Endothelial cell of umbilical vein (primary cell): Measurements from ENCODE around the gene CCDC88B. TPM values are rescaled to one million over a fixed set of nuclear protein-coding genes. Genes with fewer than 3 reads are reported as not detected.

Experiments
- BruUV-seq: library from RNA; stranded (reverse); fragments of 400-500 nt; replicated peaks from 2 replicates; lab custom pipeline; 2021; lab: Mats Ljungman, UMichigan
- CTCF ChIA-PET: fragments of 300-600, 350-600 bp; sonication (Branson Sonifier 250); formaldehyde crosslinking; loops from one replicate; lab custom pipeline; 2021; ENCODE audit warnings: antibody characterized with exemption, inconsistent platforms; lab: Charles Lee
- POLR2A ChIA-PET: fragments of 300-600, 350-600 bp; sonication (Branson Sonifier 250); formaldehyde crosslinking; loops from one replicate; lab custom pipeline; 2021; ENCODE audit warnings: antibody characterized with exemption, inconsistent platforms; lab: Charles Lee
- DNase-seq: peaks from one replicate; pipeline ENCODE4 v3.0.0-alpha.2; 2011; ENCODE audit warnings: low read depth, low spot score
- FAIRE-seq: peaks from 2 replicates; lab custom pipeline; 2011; peaks lifted over from hg19 to GRCh38; lab: Jason Lieb, UNC
- H2AFZ ChIP-seq: 2 replicates; pipeline ENCODE4 v1.6.0; 2012; ENCODE audit warnings: low read depth, low read length, control low read depth, inconsistent platforms
- H3K27ac ChIP-seq: 2 replicates; pipeline ENCODE4 v1.5.1; 2011; ENCODE audit warnings: low read depth, mild to moderate bottlenecking, control low read depth, low read length, moderate library complexity; ENCODE audit not compliant: insufficient read depth
- H3K27me3 ChIP-seq, 2 experiments: 2 replicates each; pipeline versions ENCODE4 v1.6.0 to v1.6.1; 2011; ENCODE audit warnings: low read length in 2 of 2, mixed read lengths in 1 of 2; ENCODE audit not compliant: control insufficient read depth in 2 of 2, insufficient read depth in 2 of 2
- H3K36me3 ChIP-seq, 2 experiments: 2 replicates in 1 of 2; 3 replicates in 1 of 2; pipeline ENCODE4 v1.5.1; 2011; ENCODE audit warnings: low read length in 2 of 2, mild to moderate bottlenecking in 1 of 2, moderate library complexity in 1 of 2; ENCODE audit not compliant: control insufficient read depth in 2 of 2, insufficient read depth in 2 of 2; ENCODE audit errors: extremely low read depth in 1 of 2
- H3K4me1 ChIP-seq: 3 replicates; pipeline ENCODE4 v1.5.1; 2011; ENCODE audit warnings: mild to moderate bottlenecking, low read length; ENCODE audit not compliant: control insufficient read depth, insufficient read depth; ENCODE audit errors: extremely low read depth
- H3K4me2 ChIP-seq: 2 replicates; pipeline ENCODE4 v1.6.1; 2011; ENCODE audit warnings: low read length, control low read depth, mixed read lengths; ENCODE audit not compliant: insufficient read depth
- H3K4me3 ChIP-seq, 3 experiments: fragments of 200-600 bp in 1 of 3; sonication (generic), shearing (Covaris generic) in 1 of 3; replicated peaks in 1 of 3; 2 replicates each; pipeline ENCODE4 v1.5.1; 2011 to 2016; ENCODE audit warnings: control low read depth in 3 of 3, low read length in 3 of 3, mild to moderate bottlenecking in 2 of 3, inconsistent platforms in 1 of 3, low read depth in 1 of 3, moderate library complexity in 1 of 3; ENCODE audit not compliant: insufficient read depth in 1 of 3
- H3K79me2 ChIP-seq: 2 replicates; pipeline ENCODE4 v1.6.0; 2012; ENCODE audit warnings: low read length, inconsistent platforms; ENCODE audit not compliant: control insufficient read depth, insufficient read depth
- H3K9ac ChIP-seq: replicated peaks from 2 replicates; pipeline ENCODE3; 2011; ENCODE audit warnings: low read length, control low read depth; ENCODE audit not compliant: insufficient read depth; ENCODE audit errors: extremely low read depth
- H3K9me1 ChIP-seq: replicated peaks from 3 replicates; pipeline ENCODE4 v1.6.0; 2011; ENCODE audit warnings: mild to moderate bottlenecking, low read length; ENCODE audit not compliant: control insufficient read depth, insufficient read depth; ENCODE audit errors: extremely low read depth
- H3K9me3 ChIP-seq: replicated peaks from 2 replicates; pipeline ENCODE4 v1.5.1; 2012; ENCODE audit warnings: low read length, inconsistent platforms; ENCODE audit not compliant: control insufficient read depth, insufficient read depth
- H4K20me1 ChIP-seq: replicated peaks from 2 replicates; pipeline ENCODE3; 2011; ENCODE audit warnings: mild to moderate bottlenecking, low read length; ENCODE audit not compliant: control insufficient read depth, insufficient read depth; ENCODE audit errors: extremely low read depth
- CTCF ChIP-seq, 2 donors: IDR thresholded peaks; 1 replicate in 1 of 2; 2 replicates in 1 of 2; pipeline ENCODE4 v1.5.1; 2011; ENCODE audit warnings: low read length in 2 of 2, mild to moderate bottlenecking in 2 of 2, moderate library complexity in 2 of 2, control low read depth in 1 of 2, inconsistent platforms in 1 of 2, low read depth in 1 of 2; ENCODE audit not compliant: insufficient read depth in 1 of 2; ENCODE audit errors: extremely low read depth in 1 of 2
- EZH2 ChIP-seq: IDR thresholded peaks from 2 replicates; pipeline ENCODE4 v1.6.1; 2012; ENCODE audit warnings: borderline replicate concordance, low read depth, mild to moderate bottlenecking, moderate library complexity, low read length, inconsistent platforms; ENCODE audit not compliant: severe bottlenecking
- FOS ChIP-seq: IDR thresholded peaks from 2 replicates; pipeline ENCODE4 v1.6.1; 2011; ENCODE audit warnings: mild to moderate bottlenecking, low read length, moderate library complexity, borderline replicate concordance; ENCODE audit not compliant: insufficient read depth
- JUN ChIP-seq: IDR thresholded peaks from 2 replicates; pipeline ENCODE4 v1.6.1; 2011; ENCODE audit warnings: borderline replicate concordance, low read depth; ENCODE audit not compliant: insufficient read length, insufficient read depth
- MAX ChIP-seq: IDR thresholded peaks from 2 replicates; pipeline ENCODE4 v1.6.1; 2011; ENCODE audit not compliant: insufficient read depth, insufficient read length
- MYC ChIP-seq: IDR thresholded peaks from one replicate; pipeline ENCODE4 v1.6.1; 2011; ENCODE audit warnings: mild to moderate bottlenecking, low read depth, low read length
- POLR2AphosphoS5 ChIP-seq: IDR thresholded peaks from 2 replicates; pipeline ENCODE4 v1.6.1; 2012; ENCODE audit warnings: low read depth, mild to moderate bottlenecking, control low read depth, low read length, moderate library complexity; ENCODE audit not compliant: insufficient read depth
- dilution Hi-C: fragments of 300-500 bp; cut with MboI; formaldehyde crosslinking; loops from one replicate; pipeline ENCODE4 v1.15.0; 2019; ENCODE audit warnings: low sequenced_read_pairs; ENCODE audit not compliant: extremely low pct_ligation_motif_present
- intact Hi-C: fragments of 100-400 bp; cut with micrococcal nuclease; formaldehyde crosslinking; loops from one replicate; pipeline ENCODE4 v1.10.0; 2022
- polyA plus RNA-seq, 4 experiments: library from polyadenylated mRNA; depleted of rRNA in 3 of 4; stranded (reverse) in 3 of 4; unstranded in 1 of 4; fragments of >200 nt; gene quantifications; 2 replicates each; pipeline versions ENCODE4 v1.2.1 to v1.2.3, GENCODE V29; 2011 to 2012; ENCODE audit warnings: missing spikeins in 1 of 4
- total RNA-seq: library from RNA; stranded (reverse); gene quantifications from 2 replicates; pipeline ENCODE4 v1.2.3, GENCODE V29; 2021

Gene CCDC88B
- total and polyA plus RNA-seq, 2 donors (not counting 3 experiments of a cell fraction or from before 2014, with no cell fraction given), result 1.8 to 2.7 TPM

GRCh38 chr11:64382047-64382446, 42.0 kb downstream of the CCDC88B start:
- Histone ChIP-seq H3K9me1 (no peaks in the 10 kb centered on the region), H3K9ac (no peak overlapping the region), H3K79me2 (no peaks in the 10 kb centered on the region), H2AFZ (no peak overlapping the region), H3K4me3 (no peak overlapping the region), H3K27me3 (peaks cover 2 to 6% of the 10 kb centered on the region in 2 experiments), H3K27ac (no peak overlapping the region), H4K20me1 (no peaks in the 10 kb centered on the region), H3K4me2 (no peak overlapping the region), H3K4me1 (no peaks in the 10 kb centered on the region), H3K9me3 (no peaks in the 10 kb centered on the region), H3K36me3 (no peaks in the 10 kb centered on the region)
- BruUV-seq, result no TSS peak
- dilution Hi-C loops (no loop called here), intact Hi-C loops (no loop called here)
- FAIRE-seq, result no peak
- no peak for DNase-seq
- ChIA-PET POLR2A (no interaction called here), CTCF (no interaction called here)
- TF ChIP-seq JUN, result no peak
- TF ChIP-seq MAX, result no peak
- TF ChIP-seq CTCF (IDR thresholded peaks at IDR 0.05; ENCODE audit: extremely low read depth in 1 of 2, insufficient read depth in 1 of 2, low read depth in 1 of 2, low read length in 2 of 2), result no peak
- no peak for TF ChIP-seq POLR2AphosphoS5
- TF ChIP-seq MYC, result no peak
- no peak for TF ChIP-seq EZH2
- TF ChIP-seq FOS, result no peak
